ENCODE measurements around the gene RNF123.
"Not testable (repeated sequence)": the region's sequence is repeated elsewhere in the genome, so short reads cannot be mapped to it uniquely, and the experiment has no call there.

Gene RNF123

DNA sequence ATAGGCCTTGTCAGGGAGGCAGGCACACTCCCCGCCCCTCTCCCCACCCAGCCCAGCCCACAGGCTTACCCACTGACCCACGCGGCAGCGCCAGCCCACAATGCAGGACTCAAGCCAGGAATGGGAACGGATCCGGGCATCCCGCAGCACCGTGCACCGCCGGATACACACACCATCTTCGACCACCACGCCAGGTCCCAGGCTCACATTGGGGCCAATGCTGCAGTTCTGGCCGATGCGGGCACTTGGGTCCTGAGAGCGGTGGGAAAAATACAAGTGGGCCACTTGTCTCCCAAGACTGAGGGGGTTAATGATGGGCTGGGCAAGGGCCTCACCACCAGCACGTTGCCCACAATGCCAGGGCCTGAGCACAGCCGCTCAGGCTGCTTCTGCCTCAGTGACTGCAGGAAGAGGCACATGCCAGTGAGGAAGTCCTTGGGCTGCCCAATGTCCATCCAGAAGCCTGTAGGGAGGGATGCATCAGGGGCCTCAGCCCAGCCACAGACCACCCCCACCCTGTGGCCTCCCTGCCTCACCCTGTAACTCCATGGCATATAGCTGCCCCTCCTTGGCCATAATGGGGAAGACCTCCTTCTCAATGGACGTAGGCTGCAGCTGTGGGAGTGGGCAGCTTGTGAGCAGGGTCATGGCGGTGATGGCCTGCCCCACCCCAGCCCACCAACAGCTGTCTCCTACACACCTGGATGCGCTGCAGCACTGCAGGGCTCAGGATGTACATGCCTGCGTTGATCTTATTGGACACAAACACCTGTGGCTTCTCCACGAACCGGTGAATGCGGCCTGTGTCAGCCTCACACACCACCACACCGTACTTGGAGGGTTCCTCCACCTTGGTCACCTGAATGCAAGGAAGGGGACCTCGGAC, 32.8 kb downstream of the RNF123 start:
- no peak for DNase-seq

DNA sequence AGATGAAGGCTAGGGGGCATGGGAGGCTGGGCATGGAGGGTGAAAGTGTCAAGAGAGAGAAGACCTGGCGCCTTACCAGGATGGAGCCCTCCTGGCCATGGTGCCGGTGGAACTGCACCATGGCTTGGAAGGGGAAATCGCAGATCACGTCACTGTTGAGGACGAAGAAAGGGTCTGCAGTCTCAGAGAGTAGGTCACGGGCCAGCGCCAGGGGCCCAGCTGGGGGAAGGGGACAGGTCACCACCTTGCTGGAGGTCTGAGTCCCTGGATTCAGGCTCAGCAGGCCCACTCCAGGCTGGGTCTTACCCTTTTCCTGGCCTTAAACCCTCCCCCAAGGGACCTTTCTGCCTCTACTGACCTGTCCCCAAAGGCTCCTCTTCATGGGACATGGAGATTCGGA, 33.5 kb downstream of the RNF123 start:
- DNase-seq: no peak

DNA sequence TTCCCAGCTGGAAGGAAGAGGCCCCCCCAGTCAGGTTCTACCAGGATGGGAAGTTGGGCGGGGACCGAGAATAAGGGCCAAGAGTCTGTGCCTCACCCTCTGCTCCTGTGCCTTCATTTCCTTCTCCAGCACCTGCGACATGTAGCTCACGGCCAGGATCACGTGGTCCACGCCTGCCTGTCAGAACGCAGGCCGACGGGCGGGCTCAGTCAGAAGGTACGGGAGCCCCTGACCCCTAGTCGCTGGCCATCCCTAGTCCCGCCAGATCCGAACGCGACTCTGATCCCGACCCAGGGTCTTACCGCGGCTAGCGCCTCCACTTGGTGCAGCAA, 33.9 kb downstream of the RNF123 start:
- DNase-seq: peak; percentile 55

DNA sequence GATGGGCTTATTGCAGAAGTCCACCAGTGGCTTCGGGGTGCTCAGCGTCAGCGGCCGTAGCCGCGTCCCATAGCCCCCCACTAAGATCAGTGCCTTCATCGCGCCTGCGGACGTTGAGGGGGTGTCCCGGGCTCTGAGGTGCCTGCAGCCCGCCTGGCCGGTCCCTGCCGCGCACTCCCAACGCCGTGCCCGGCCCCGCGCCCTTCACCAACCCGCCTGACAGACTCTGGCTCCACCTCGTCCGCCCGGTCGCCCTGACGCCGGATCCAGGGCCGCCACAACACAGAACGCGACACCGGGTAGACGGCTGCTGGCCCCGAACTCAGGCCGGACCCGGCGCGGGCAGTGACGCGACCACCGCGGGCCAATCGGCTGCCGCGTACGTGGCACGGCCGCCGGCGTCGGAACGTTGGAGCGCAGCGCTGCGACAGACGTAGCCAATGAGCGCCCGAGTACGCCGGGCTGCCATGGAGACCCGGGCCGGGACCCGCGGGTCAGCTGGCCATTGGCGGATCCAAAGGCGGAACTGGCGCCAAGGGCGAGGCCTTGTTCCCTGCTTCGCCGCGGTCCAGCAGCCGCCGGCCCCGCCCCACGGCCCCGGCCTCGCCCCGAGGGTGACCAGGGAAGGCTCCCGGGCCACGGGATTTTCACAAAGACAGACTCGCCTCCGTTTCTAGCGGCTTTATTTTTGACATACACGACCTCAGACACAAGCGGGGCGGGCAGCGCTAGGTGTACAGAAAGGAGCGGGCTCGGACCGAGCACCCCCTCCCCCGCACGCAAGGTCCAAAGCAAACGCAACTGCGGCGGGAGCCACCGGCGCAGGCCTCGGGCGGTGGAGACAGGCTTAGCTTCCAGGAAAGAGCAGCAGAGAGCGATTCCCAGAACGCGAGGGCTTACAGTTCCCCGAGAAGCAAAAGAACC, 34.5 kb downstream of the RNF123 start, which contains the start of gene GMPPB:
GMPPB (minus strand) TSS at position 324 of the 924 bp plus-strand sequence; CDS start at position 99, 225 bp downstream.
- DNase-seq: peak; percentile 90

DNA sequence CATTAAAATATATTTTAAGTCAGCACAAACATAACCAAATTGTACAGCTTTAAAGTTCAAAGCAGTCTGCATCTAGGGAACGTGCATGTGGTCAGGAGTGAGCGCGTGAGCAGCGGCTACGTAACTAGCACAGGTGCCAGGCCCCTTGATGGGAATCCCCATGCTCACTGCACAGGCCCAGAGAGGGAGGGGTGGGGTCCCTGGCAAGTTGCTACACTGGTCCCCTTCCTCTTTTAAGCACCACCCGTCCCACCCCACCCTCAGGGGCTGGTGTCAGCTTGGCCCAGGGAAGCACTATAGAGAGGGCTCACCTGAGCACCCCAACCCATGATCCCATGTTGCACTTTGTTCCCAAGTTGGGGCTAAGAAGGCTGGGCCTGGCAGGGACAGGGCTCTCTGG, 35.2 kb downstream of the RNF123 start:
- peak; percentile 33 for DNase-seq

DNA sequence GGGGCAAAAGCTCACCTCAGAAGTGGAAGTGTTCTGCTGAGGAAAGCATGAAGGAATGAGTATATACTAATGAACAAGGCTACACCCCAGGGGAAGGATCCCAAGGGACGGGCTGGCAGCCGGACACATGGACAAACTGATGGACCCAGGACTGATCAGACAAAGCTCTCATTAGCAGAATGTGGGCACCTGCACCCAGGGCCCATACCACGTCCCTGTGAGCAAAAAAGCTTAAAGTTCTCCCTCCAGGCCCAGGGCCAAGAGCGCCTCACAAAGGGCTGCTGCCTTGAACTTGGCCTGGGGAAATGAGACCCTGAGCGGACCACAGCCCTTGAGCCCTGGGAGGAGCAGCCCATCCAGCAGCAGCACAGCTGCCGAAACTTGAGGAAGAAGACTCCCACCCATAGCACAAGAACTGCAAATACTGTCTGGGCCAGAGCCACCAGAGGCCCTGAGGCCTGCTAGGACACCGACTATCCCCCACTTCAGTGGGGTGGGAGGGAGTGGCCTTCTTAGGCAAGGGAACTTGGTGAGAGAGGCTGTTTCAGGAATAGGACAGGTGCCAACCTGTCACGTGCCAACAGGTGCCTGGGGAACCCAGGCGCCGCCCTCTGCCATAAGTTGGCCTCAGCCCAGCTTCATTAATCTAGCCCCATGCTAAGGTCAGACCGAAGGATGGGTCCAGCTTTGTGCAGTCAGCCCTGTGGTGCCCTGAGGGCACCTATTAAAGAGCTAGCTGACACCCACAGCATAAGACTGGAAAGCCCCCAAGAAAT, 36.7 kb downstream of the RNF123 start:
- DNase-seq: no peak

DNA sequence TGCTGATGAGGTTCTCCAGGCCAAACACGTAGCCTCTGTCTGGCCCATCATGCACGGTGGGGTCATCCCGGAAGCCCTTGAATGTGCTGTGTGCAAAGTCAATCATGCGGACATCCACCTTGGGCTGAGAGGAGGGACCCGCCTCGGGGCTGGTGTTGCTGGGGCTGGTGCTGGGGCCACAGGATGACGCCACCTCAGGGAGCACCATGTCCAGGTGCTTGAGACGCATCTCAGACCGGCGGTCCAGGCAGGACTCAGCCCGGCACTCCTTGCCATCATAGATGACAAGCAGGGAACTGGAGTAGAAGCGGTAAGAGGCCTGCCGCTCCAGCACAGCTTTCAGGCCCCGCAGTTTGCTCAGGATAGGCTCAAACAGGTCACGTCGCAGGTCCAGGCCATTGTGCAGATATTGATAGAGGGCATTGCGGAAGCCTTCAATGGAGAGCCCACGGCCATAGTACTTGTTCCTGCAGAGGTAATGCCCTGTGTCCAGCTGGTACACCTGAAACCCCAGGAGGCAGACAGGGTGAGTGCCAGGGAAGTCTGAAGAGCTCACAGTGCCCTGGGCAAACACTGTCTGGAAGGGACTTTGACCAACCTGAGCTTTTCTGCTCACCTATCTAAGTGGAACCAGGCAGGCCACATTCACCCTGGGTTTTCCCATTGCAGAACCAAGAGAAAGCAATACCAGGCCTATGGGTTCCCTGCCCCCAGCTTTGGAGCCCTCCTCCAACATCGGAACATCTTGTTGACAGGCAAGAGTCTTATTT, 38.0 kb downstream of the RNF123 start:
- no peak for DNase-seq

DNA sequence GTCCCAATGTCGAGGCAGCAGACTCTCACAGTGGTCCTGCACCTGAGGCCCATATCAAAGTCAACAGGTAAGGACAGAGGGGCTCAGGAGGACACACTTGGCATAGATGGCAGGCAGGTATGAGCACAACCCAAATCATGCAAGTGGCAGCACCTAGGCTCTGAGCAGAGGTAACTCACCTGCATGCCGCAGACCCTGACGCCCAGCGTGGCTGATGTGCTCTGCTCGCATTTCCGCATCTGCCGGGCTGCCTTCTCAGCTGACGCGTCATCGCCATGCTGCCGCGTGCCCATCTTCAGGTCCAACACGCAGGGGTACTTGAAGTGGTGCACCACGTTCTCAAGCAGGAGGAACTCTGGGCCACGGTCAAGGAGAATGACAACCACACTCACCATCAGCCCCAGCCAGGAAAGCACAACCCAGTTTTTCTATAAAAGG, 38.6 kb downstream of the RNF123 start:
- no peak for DNase-seq

DNA sequence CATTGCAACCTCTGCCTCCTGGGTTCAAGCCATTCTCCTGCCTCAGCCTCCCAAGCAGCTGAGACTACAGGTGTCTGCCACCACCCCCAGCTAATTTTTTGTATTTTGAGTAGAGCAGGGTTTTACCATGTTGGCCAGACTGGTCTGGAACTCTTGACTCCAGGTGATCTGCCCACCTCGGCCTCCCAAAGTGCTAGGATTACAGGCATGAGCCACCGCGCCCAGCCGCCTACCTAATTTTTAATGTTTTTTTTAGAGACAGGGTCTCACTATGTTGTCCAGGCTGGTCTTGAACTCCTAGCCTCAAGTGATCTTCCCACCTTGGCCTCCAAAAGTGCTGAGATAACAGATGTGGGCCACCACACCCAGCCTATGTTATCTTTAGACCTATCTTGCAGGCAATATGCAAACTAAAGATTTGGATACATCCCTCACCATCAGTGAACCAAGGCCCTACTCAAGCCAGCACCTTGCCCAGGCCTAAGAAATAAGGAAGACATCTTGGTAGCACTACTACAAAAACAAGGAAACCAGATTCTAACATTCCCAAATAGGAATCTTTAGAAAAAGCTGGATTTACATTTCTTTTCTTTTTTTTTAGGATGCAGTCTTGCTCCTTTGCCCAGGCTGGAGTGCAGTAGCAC, 40.7 kb downstream of the RNF123 start:
- no peak for DNase-seq

DNA sequence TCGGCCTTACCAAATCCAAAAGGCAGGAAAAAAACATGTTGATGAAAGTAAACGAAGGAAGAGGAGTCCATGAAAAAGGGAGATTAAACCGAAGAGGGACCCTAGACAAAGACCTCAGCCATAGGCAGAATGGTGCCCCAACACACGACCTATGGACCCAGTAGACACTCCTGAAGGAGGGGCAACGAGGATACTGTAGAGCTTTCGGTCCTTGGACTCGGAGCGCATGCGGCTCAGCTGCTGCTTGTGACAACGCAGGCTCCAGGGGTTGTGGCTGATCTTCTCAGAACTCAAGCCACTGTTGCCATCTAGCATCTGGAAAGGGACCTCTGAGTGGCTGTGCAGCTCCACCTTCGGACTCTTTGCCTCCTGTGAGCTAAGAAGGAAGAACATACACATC, 43.2 kb downstream of the RNF123 start:
- DNase-seq: no peak

DNA sequence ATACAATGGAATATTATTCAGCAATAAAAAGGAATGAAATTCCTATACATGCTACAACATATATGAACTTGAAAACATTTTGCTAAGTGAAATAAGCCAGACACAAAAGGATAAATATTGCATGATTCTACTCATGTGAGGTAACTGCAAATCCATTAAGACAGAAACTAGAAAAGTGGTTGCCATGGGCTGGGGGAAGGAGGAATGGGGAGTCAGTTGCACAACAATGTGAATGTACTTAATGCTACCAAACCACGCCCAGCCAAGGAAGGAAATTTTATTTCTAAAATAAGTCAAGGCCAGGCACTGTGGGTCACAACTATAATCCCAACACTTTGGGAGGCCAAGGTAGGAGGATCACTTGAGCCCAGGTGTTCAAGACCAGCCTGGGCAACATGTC, 44.2 kb downstream of the RNF123 start:
- no peak for DNase-seq

DNA sequence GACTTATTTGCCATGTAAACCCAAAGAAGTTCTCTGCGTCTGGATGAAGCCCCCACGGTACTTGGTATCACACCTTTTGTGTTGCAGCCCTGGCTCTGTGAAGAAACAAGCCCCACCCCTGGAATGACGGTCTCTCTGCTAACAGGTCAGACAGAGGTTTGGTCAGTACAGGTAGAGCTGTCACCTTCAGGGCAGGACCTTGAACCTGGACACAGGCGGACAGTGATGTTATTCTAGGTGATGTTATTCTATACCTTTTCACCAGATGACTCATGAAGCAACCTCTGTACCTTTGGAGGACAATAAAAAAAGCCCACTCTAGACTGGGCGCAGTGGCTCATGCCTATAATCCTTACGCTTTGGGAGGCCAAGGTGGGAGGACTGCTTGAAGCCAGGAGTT, 45.4 kb downstream of the RNF123 start:
- no peak for DNase-seq

DNA sequence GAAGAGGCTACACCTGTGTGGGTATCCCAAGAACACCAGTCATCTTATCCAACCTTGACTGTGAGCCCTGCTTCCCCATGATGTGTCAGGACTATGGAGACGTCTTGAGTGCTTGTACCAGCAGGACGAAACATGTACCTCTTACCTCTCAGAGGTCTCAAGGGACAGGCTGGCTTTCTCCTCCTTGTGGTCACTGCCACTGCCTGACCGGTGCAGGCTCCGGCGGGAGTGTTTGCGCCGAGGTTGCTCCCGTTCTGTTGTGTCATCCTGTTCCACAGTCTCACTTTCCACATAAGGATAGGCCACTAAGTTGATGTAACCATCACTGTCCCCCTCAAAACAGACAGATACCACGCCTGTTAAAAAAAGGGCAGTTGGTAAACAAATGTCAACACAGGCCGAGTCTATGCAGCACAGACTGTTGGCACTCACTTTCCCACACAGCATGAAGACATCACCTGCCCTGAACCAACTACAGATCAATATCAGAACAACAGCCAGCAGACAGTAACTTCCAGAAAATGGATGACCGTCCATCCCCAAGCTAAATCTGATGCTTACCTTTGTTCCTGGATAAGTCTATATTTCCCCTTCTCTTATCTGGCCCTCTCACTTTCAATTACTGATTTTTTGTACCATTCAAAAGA, 48.8 kb downstream of the RNF123 start:
- DNase-seq: no peak

DNA sequence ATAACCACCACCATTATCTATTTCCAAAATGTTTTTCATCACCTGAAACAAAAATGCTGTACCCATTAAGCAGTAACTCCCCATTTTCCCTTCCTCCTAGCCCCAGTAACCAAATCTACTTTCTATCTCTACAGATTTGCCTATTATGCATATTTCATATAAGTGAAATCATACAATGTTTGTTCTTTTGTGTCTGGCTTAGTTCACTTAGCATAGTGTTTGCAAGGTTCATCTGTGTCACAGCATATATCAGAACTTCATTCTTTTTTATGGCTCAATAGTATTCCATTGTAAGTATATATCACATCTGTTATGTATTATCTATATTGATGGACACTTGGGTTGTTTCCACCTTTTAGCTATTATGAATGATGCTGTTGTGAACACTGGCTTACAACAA, 51.1 kb downstream of the RNF123 start:
- DNase-seq: no peak

DNA sequence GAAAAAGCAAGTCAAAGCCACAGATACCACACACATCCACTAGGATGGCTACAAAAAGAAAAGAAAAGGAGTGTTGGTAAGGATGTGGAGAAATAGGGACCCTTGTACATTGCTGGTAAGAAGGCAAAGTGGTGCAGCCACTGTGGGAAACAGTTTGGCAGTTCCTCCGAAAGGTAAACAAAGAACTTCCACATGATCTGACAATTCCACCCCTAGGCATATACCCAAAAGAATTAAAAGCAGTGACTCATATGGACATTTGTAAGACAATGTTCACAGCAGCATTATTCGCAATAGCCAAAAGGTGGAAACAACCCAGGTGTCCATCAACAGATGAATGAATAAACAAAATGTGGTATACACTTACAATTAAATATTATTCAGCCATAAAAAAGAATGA, 56.6 kb downstream of the RNF123 start:
- no peak for DNase-seq

DNA sequence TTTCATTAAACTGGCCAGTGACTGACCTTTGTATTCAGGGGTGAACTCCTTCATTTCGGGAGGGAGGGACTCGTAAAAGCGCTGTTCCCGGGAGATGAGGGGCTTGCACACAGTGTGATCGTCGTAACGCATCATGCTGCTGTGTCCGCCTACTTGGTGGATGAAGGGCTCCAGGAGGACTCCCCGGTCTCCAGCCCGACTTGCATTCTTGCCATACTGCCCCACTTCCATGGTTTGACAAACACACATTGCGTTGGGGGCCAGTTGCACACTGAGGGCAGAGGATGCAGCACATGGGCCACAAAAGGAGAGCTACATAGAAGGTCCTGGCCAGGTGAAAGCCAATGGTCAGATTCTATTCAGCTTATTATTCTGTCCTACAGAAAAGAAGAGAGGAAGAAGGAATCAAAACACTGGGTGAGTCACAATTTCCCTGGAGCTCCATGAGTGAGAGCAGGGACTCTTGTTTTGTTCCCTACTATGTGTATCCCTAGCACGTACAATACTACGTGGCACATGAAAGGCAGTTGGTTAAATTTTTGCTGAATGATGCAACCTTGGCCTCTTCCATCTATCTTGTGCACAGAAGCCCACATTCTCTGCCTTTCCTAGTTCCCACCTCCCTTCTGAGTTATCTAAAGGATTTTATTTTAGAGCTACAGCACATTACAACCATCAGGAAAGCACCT, 58.6 kb downstream of the RNF123 start:
- DNase-seq: no peak

DNA sequence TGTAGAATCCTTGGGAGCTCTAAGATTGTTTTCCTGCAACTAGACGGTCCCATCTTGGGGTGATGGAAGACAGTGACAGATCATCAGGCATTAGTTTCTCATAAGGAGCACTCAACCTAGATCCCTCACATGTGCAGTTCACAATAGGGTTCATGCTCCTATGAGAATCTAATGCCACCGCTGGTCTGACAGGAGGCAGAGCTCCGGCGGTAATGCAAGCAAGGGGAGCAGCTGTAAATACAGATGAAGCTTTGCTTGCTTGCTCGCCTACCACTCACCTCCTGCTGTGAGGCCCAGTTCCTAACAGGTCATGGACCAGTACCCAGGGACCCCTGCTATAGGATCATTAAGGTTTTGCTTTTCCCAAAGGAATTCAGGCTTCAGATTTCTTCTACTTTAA, 59.5 kb downstream of the RNF123 start:
- not testable (repeated sequence) for DNase-seq

DNA sequence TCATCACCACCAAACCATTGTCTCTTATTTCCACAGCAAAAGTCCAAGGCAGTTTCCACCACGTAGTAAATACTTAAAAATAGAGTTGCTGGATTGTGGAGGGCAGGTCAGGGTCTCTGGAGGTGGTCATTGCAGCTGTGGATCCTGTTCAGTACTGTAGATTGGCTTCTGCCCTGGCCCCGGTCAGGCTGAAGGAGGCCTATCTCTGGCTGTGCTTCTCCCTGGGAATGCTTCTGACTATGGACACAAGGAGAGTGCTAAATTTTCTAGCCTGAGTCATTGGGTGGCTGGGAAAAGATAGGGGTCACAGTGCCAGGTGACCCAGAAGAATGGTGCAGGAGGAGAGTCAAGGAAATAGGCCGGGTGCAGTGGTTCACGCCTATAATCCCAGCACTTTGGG, 60.7 kb downstream of the RNF123 start:
- no peak for DNase-seq

DNA sequence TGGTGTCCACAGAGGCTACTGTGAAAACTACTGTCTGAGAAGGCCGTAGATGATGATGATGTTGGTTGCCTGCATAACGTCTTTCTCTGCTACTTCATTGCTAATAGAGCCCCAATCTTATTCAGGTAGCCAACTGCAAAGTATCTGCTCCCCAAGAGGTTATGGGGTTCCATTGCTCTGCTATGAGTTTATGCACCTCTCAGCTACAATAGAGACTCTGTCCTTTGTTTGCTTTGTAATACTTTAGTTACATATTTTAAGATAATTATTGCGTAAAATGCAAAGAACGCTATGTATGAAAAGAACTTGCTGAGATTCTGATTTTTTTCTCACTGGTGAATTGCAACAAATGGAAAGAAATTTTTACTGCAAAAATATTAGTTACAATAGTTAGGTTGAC, 62.1 kb downstream of the RNF123 start:
- no peak for DNase-seq

DNA sequence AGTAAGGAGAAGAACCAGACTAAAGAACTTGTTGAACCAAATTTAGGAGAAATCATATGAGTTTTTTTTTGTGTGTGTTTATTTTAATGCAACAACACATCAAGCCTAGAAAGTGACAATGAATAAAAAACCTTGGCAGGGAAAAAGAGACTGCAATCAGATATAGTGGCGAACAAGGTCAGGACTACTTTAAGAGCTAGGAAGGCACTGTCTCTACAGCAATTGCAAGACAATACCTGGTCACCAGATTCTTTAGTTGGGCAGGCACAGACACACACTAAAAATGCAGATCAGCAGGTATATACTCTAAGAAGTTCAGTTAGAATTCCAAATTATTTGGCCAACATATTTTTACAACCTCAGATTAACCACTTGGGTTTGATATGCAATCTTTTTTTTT, 65.2 kb downstream of the RNF123 start:
- no peak for DNase-seq

DNA sequence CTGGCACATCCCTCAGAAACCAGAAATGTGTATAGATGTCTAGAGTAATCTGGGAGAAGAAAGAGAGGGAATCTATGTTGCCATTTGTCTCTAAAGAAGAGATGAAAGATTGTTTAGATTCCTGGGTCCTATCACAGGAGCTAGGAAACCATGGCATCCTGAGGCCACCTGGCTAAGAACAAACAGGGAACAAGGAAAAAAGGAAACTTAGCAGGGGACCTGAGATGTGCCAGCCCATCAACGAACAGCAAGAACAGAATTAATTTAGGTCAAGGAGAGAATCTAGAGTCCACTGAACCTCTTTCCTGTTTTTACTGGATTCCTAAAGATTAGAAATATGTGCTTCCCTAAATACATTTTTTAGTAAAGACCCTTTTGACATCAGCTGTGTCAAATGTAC, 66.7 kb downstream of the RNF123 start:
- DNase-seq: no peak

Data from activated CD4-positive, alpha-beta T cell treated with anti-CD3 and anti-CD28 coated beads, Interleukin-2, amount 50 U/mL, for 1 hour (primary cell).